CD14-positive monocyte (primary cell): ENCODE data around the gene ACSL1. TPM values are rescaled to one million over a fixed set of nuclear protein-coding genes. Genes with fewer than 3 reads are reported as not detected.

Source experiments
- DNase-seq, 3 donors: peaks; one replicate each; pipeline ENCODE4 v3.0.0-alpha.2; 2011 to 2022
- H2AFZ ChIP-seq: 2 replicates; pipeline ENCODE4 v1.6.0; 2012; ENCODE audit warnings: mild to moderate bottlenecking, low read depth, low read length, inconsistent platforms; ENCODE audit not compliant: insufficient read depth, poor library complexity, severe bottlenecking
- H3K27ac ChIP-seq, 2 donors: 1 replicate in 1 of 2; 2 replicates in 1 of 2; pipeline ENCODE4 v1.5.1; 2012 to 2013; ENCODE audit warnings: low read length in 2 of 2, control low read depth in 1 of 2, inconsistent platforms in 1 of 2, low read depth in 1 of 2, mild to moderate bottlenecking in 1 of 2
- H3K27me3 ChIP-seq, 2 donors: one replicate each; pipeline versions ENCODE4 v1.6.0 to v1.6.1; 2011 to 2013; ENCODE audit warnings: low read length in 2 of 2; ENCODE audit not compliant: control insufficient read depth in 2 of 2, insufficient read depth in 2 of 2
- H3K36me3 ChIP-seq, 2 donors: replicated peaks in 1 of 2; 1 replicate in 1 of 2; 2 replicates in 1 of 2; pipeline versions ENCODE4 v1.5.1 to v1.6.1; 2012 to 2013; ENCODE audit warnings: low read length in 2 of 2, control low read depth in 1 of 2, inconsistent platforms in 1 of 2, mild to moderate bottlenecking in 1 of 2; ENCODE audit not compliant: insufficient read depth in 2 of 2, control insufficient read depth in 1 of 2
- H3K4me1 ChIP-seq, 2 donors: 1 replicate in 1 of 2; 2 replicates in 1 of 2; pipeline versions ENCODE4 v1.5.1 to v1.6.1; 2012 to 2013; ENCODE audit warnings: low read length in 2 of 2, control low read depth in 1 of 2, inconsistent platforms in 1 of 2, mild to moderate bottlenecking in 1 of 2, moderate library complexity in 1 of 2; ENCODE audit not compliant: insufficient read depth in 2 of 2, control insufficient read depth in 1 of 2
- H3K4me2 ChIP-seq: replicated peaks from 2 replicates; pipeline ENCODE3; 2012; ENCODE audit warnings: low read length, moderate library complexity, mild to moderate bottlenecking; ENCODE audit not compliant: poor library complexity, severe bottlenecking; ENCODE audit errors: extremely low read depth
- H3K4me3 ChIP-seq, 3 experiments: fragments of 200-600 bp in 1 of 3; sonication (generic) in 1 of 3; replicated peaks in 1 of 3; 1 replicate in 2 of 3; 2 replicates in 1 of 3; pipeline ENCODE4 v1.5.1; 2011 to 2013; ENCODE audit warnings: low read length in 3 of 3, mild to moderate bottlenecking in 3 of 3, control low read depth in 2 of 3, low read depth in 2 of 3, inconsistent platforms in 1 of 3, moderate library complexity in 1 of 3
- H3K79me2 ChIP-seq: 2 replicates; pipeline ENCODE4 v1.6.0; 2012; ENCODE audit warnings: mild to moderate bottlenecking, control low read depth, inconsistent platforms, low read length, moderate library complexity; ENCODE audit not compliant: insufficient read depth
- H3K9ac ChIP-seq: 2 replicates; pipeline ENCODE4 v1.6.0; 2017; ENCODE audit warnings: low read length, mild to moderate bottlenecking; ENCODE audit not compliant: insufficient read depth, poor library complexity, severe bottlenecking
- H3K9me3 ChIP-seq, 2 donors: replicated peaks in 1 of 2; 1 replicate in 1 of 2; 2 replicates in 1 of 2; pipeline versions ENCODE4 v1.5.1 to v1.6.1; 2012 to 2013; ENCODE audit warnings: low read length in 2 of 2, control low read depth in 1 of 2; ENCODE audit not compliant: control insufficient read depth in 1 of 2, insufficient read depth in 1 of 2
- H4K20me1 ChIP-seq: 2 replicates; pipeline ENCODE4 v1.6.0; 2012; ENCODE audit warnings: mild to moderate bottlenecking, low read length, control low read depth, moderate library complexity; ENCODE audit not compliant: insufficient read depth
- H3K27ac Mint-ChIP-seq, 7 donors: one replicate each; pipeline ENCODE4 v1.8.0; 2020; ENCODE audit warnings: mild to moderate bottlenecking in 7 of 7, mixed read lengths in 7 of 7, moderate library complexity in 6 of 7, inconsistent platforms in 2 of 7
- H3K27me3 Mint-ChIP-seq, 3 donors: one replicate each; pipeline ENCODE4 v1.8.0; 2021 to 2022; ENCODE audit warnings: low read depth in 3 of 3, mild to moderate bottlenecking in 3 of 3, mixed read lengths in 3 of 3, moderate library complexity in 3 of 3, inconsistent platforms in 1 of 3
- H3K36me3 Mint-ChIP-seq, 2 donors: one replicate each; pipeline ENCODE4 v1.8.0; 2020; ENCODE audit warnings: mixed read lengths in 2 of 2, inconsistent platforms in 1 of 2, mild to moderate bottlenecking in 1 of 2
- H3K4me1 Mint-ChIP-seq: one replicate; pipeline ENCODE4 v1.8.0; 2020; ENCODE audit warnings: mild to moderate bottlenecking, mixed read lengths
- H3K4me3 Mint-ChIP-seq, 2 donors: one replicate each; pipeline ENCODE4 v1.8.0; 2020; ENCODE audit warnings: mild to moderate bottlenecking in 2 of 2, mixed read lengths in 2 of 2, moderate library complexity in 1 of 2
- H3K9me3 Mint-ChIP-seq, 7 donors: one replicate each; pipeline ENCODE4 v1.8.0; 2020 to 2022; ENCODE audit warnings: mixed read lengths in 7 of 7, mild to moderate bottlenecking in 6 of 7, moderate library complexity in 6 of 7, inconsistent platforms in 2 of 7
- CTCF ChIP-seq: fragments of 200-600 bp; IDR thresholded peaks from one replicate; pipeline ENCODE4 v1.8.0; 2022; ENCODE audit warnings: antibody characterized with exemption, mild to moderate bottlenecking
- WGBS: methylation state at CpG from one replicate; pipeline ENCODE4 v1.1.5; 2013; ENCODE audit warnings: missing lambda C conversion rate; ENCODE audit not compliant: insufficient coverage; 5-methylcytosine and 5-hydroxymethylcytosine counted together
- intact Hi-C, 2 donors: fragments of 100-400 bp; cut with micrococcal nuclease; formaldehyde crosslinking; loops; one replicate each; pipeline versions ENCODE4 v1.15.0 to v1.15.1; 2023
- polyA plus RNA-seq, 3 donors: library from polyadenylated mRNA; depleted of rRNA in 1 of 3; unstranded in 2 of 3; stranded (reverse) in 1 of 3; fragments of 300-500 nt in 2 of 3; fragments of >200 nt in 1 of 3; fragmentation: Illumina TruSeq in 2 of 3; gene quantifications; 1 replicate in 2 of 3; 2 replicates in 1 of 3; pipeline ENCODE4 v1.2.3, GENCODE V29; 2012 to 2021

ACSL1 gene
- polyA plus RNA-seq, 3 donors, result 72.4 to 115 (median 115) TPM

- Mint-ChIP-seq H3K27ac (no peak overlapping the region), H3K4me3 (no peak overlapping the region), H3K9me3 (peaks cover 6 to 14% (median 9%) of the 10 kb centered on the region in 7 donors), H3K4me1 (peaks cover 27% of the 10 kb centered on the region), H3K36me3 (peaks cover 14 to 21% of the 10 kb centered on the region in 2 donors), H3K27me3 (peaks cover 0 to 2% (median 0%) of the 10 kb centered on the region in 3 donors)
- Histone ChIP-seq H3K4me2 (no peak overlapping the region), H2AFZ (no peak overlapping the region), H3K79me2 (peaks cover 67% of the 10 kb centered on the region), H3K27me3 (no peaks in the 10 kb centered on the region), H3K4me1 (peaks cover 13 to 31% of the 10 kb centered on the region in 2 donors), H4K20me1 (no peaks in the 10 kb centered on the region), H3K9ac (no peak overlapping the region), H3K36me3 (peaks cover 3 to 25% of the 10 kb centered on the region in 2 donors), H3K9me3 (peaks cover 4 to 6% of the 10 kb centered on the region in 2 donors), H3K4me3 (no peak overlapping the region), H3K27ac (no peak overlapping the region)
- intact Hi-C loops, result loop anchor here (5.0 kb wide), 1 partner anchor 85 kb away; the partner anchor contains the start of genes CASP3 (in 2 of the 2) and PRIMPOL (in 2 of the 2)
- no peak for TF ChIP-seq CTCF
- 80% methylated on average over 1 of the region's 4 CpGs for WGBS
- DNase-seq, result no peak
Measured at GRCh38 chr4:184732126-184732525, 93.6 kb downstream of the ACSL1 start.

- peaks cover 76% of the 10 kb centered on the region for H3K79me2 ChIP-seq
- H3K4me1 ChIP-seq, result peaks cover 13 to 32% of the 10 kb centered on the region in 2 donors
- peaks cover 4 to 6% of the 10 kb centered on the region in 2 donors for H3K9me3 ChIP-seq
- H2AFZ ChIP-seq, result no peak overlapping the region
- intact Hi-C loops, result loop anchor here (5.0 kb wide), 1 partner anchor 84 kb away; the partner anchor contains the start of genes CASP3 (in 2 of the 2) and PRIMPOL (in 2 of the 2)
- H3K36me3 ChIP-seq, result peaks cover 3 to 25% of the 10 kb centered on the region in 2 donors
- TF ChIP-seq CTCF, result no peak
- H3K4me2 ChIP-seq, result no peak overlapping the region
- DNase-seq, result no peak
- H3K27me3 ChIP-seq, result no peaks in the 10 kb centered on the region
- Mint-ChIP-seq H3K4me3 (no peak overlapping the region), H3K27ac (peak overlapping the region in 1 of 7 donors; percentile 60), H3K9me3 (peaks cover 6 to 15% (median 9%) of the 10 kb centered on the region in 7 donors), H3K27me3 (peaks cover 0 to 2% (median 0%) of the 10 kb centered on the region in 3 donors), H3K4me1 (peaks cover 29% of the 10 kb centered on the region), H3K36me3 (peaks cover 14 to 21% of the 10 kb centered on the region in 2 donors)
- no peaks in the 10 kb centered on the region for H4K20me1 ChIP-seq
- H3K4me3 ChIP-seq, result no peak overlapping the region
- H3K9ac ChIP-seq, result no peak overlapping the region
- WGBS, result no CpG with 5 or more reads among the region's 6 CpGs
- no peak overlapping the region for H3K27ac ChIP-seq
Measured at GRCh38 chr4:184731056-184731455, 94.7 kb downstream of the ACSL1 start.
